Measurements from ENCODE around the gene ZNF827.

Gene ZNF827

GRCh38 chr4:145938618-145939440 lies at the start of gene ZNF827:
ZNF827 (minus strand) TSS chr4:145938823; CDS start chr4:145938407, 416 bp downstream.
- peak; percentile 13 to 44 for DNase-seq (ENCODE audit: low read depth in 2 of 2, low spot score in 1 of 2)

DNA sequence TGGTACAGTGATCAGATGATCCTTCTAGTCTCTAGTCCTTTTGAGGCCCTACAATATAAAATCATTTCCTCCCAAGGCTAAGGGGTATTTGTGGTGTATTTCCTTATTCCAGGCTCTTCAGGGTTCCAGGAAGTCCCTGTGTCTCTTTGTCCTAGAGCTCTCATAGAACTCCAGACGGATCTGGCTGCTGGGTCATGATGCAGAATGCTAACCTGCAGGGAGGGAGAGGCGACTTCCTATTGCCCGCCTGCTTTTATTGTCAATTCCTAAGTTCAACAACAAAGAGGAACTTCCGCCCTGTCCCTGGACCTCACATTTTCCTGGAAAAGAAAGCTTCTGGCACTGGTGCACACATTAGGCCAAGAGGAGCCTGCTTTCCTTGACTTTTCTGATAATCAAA lies 45.9 kb upstream of the ZNF827 start:
- DNase-seq (ENCODE audit: low read depth in 2 of 2, low spot score in 1 of 2), result no peak

DNA sequence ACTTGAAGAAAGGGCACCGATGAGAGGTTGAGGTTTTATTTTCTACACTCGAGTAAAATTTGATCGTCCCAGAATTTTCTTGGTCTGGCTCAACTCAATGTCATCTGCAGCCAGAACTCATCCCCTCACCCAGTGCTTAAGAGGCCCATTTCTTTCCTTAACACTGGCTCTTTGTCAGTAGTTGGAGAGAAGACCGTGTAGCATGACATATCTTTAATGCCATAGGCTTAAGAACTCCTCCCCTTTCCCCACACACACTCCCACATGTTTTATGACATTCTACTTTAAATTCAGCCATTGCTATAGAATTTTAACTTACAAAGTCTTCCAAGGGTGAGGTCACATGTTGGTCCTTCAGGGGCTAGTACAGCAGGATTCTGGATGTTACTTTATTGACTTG lies 44.2 kb upstream of the ZNF827 start:
- no peak for DNase-seq (ENCODE audit: low read depth in 2 of 2, low spot score in 1 of 2)

- no peak for DNase-seq (ENCODE audit: low read depth in 2 of 2, low spot score in 1 of 2)
Measured at GRCh38 chr4:145979160-145979559, 40.5 kb upstream of the ZNF827 start.

GRCh38 chr4:145976680-145977079 lies 38.1 kb upstream of the ZNF827 start:
- no peak for DNase-seq (ENCODE audit: low read depth in 2 of 2, low spot score in 1 of 2)

- DNase-seq (ENCODE audit: low read depth in 2 of 2, low spot score in 1 of 2), result no peak
Measured at GRCh38 chr4:145960012-145960411, 21.4 kb upstream of the ZNF827 start.

DNA sequence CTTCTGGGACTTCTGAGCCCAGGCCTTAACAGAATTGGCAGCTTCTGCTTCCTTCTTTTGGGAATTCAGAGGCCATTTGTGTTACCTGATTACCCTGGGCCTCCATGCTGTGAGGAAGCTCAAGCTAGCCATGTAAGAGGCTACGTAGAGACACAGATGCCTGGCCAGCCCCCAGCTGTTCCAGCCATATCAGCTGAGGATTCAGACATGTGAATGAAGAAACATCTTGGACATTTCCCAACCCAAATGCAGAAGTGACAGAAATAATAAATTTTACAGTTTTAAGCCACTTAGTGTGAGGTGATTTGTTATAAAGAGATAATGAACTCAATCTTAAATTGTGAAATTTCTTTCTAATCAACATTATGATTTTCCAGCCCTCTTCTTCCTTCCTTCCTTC lies 18.7 kb upstream of the ZNF827 start:
- DNase-seq (ENCODE audit: low read depth in 2 of 2, low spot score in 1 of 2), result no peak

- DNase-seq (ENCODE audit: low read depth in 2 of 2, low spot score in 1 of 2), result peak in 1 of 2 donors; percentile 18
Measured at GRCh38 chr4:145956288-145956890, 17.8 kb upstream of the ZNF827 start.

DNA sequence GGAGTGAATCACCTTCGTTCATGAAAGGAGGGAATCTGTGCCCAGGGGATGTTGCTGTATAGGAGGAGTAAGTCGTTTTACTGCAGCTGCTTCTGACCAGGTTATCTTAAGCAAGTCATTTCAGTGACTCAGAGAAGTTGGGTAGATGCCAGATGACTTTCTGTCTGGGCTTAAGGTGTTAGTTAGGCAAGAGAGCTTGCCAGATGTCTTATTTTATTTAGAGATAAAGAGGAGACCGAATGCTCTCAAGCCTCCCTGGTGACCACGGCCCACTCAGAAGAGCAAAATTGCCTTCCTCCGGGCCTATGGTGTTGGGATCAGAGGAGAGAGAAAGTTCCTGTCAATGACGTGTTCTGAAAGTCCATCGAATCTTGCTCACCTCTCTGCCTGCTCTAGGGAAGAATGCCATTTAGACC lies 16.3 kb upstream of the ZNF827 start:
- DNase-seq (ENCODE audit: low read depth in 2 of 2, low spot score in 1 of 2), result no peak

DNA sequence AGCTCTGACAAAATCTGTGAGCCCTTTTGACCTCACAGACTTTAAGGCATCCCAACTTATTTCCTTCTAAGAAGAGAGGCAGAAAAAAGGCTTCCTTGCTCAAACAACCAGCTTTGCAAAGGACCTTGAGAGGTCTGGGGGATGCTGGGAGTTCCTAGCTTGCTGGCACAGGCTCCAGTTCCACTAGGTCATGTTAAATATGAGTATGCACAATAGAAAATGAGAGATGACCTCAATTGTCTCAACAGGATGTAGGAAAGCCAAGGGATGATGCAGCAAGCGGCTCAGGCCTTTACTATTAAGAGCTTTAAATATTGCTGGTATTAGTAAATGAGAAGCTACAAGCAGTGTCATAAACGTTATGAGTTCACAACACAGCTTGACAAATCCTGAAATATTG lies 13.3 kb upstream of the ZNF827 start:
- DNase-seq (ENCODE audit: low read depth in 2 of 2, low spot score in 1 of 2), result no peak

- DNase-seq (ENCODE audit: low read depth in 2 of 2, low spot score in 1 of 2), result no peak
Measured at GRCh38 chr4:145945431-145946155, 7.0 kb upstream of the ZNF827 start.

- no peak for DNase-seq (ENCODE audit: low read depth in 2 of 2, low spot score in 1 of 2)
Measured at GRCh38 chr4:145944886-145945285, 6.3 kb upstream of the ZNF827 start.

DNA sequence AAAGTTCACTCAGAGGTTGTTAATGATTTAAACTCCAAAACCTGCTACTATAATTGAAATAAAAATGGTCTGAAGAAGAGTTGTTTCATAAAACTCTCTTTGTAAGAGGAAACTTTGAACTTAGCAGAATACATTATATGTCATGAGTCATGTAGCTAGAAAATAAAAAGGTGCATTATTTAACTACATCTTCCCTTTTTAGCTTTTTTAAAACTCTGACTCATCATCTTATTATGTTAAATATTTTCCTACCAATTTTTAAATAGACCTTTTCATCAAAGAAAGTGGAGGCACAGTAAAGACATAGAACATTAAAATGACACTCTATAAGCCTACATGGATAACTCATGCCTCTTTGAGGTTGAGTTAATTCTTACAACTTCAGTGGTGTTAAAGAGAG lies 1.2 kb upstream of the ZNF827 start:
- DNase-seq (ENCODE audit: low read depth in 2 of 2, low spot score in 1 of 2), result no peak

- no peak for DNase-seq (ENCODE audit: low read depth in 2 of 2, low spot score in 1 of 2)
Measured at GRCh38 chr4:145939441-145939750, 773 bp upstream of the ZNF827 start.

GRCh38 chr4:145937971-145938611 lies 532 bp downstream of the ZNF827 start:
- DNase-seq (ENCODE audit: low read depth in 2 of 2, low spot score in 1 of 2), result peak; percentile 7 to 13

DNA sequence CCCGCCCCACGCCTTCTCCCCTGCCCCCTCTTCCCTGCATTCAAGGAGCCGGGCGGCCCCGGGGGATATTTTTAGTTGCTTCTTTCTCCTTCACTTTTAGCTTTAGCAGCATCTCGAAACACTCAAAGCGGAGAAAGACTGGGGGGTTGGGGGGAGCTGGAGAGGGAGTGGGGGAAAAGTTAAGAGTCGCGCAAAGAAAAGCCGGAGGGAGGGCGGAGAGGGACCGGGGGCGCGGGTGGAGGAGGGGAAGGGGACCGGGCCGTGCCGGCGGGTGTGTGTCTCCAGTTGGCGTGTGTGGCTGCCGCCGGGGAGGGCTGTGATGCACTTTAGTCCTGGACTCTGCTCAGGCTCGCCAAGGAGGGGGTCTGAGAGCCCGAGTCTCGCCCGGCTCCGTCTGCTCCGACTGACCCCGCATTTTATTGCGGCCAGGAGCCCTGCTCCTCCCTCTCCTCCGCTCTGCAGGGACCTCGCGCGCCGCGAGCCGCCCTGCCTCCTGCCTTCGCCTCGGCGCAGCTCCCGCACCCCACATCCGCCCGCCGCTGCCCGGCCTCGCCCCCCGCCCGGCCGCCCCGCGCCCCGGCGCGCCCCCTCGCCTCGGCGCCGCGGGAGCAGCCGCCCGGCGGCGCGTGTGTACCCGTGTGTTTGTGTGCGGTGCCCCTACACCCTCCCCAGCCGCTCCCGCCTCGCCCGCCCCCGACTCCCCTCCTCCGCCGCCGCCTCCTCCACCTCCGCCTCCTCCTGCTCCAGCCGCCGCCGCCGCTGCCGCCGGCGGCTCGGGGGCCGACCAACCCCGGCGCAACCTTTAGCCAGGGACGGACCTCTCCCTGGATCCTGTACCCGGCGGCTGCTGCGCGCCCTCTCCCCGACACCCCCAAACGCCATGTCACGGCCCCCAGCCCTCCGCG lies 1.4 kb downstream of the ZNF827 start:
- peak; percentile 9 to 16 for DNase-seq (ENCODE audit: low read depth in 2 of 2, low spot score in 1 of 2)

GRCh38 chr4:145936142-145936996 lies 2.3 kb downstream of the ZNF827 start:
- DNase-seq (ENCODE audit: low read depth in 2 of 2, low spot score in 1 of 2), result peak; percentile 23 to 44

DNA sequence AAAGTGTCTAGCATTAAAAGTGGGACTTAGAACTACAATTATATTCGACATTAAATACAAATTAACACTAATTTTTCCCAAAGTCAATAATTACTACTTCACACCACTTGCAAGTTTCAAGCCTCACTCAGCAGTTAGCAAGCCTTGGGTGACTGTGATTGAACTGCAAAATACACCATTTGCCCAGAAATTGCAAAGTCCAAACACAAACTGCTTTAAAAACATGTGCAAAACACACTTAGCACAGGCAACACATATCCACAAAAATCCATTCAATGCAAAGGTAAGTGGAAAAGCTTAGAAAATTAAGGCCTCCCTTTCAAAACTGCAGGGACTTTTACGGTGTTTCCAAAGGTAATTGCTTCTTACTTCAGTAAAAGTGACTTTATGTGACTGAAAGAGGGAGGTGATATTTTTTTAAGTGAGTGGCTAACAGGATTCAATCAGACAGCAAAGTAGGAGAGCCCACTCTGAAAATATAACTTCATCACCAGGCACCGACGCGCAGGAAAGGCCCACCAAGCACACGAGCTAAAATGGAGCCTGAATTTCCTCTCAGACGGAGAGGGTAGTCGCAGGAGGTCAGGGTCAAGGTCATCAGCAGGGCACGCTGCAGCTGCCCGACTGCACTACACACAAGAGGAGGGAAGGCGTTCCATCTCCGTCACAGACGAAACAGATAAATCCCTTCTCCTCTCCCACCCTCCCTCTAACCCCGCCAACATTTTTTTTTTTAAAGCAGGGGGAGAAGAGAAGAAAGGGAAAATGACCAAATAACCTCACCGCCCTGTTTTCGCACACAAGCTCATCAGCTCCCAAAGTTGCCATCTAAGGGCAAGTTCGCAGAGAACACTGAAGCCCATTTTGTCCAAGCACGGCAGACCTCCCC lies 3.1 kb downstream of the ZNF827 start:
- no peak for DNase-seq (ENCODE audit: low read depth in 2 of 2, low spot score in 1 of 2)
